WTC11 (cell line): ENCODE data around the gene AGO3.

ENCODE experiments used
- IRF1 ChIP-seq: sonication (generic); formaldehyde crosslinking; IDR thresholded peaks from 2 replicates; pipeline ENCODE4 v1.8.0; 2023; ENCODE audit warnings: missing genetic modification reagents
- ZNF423 ChIP-seq: fragments of 250-450 bp; sonication (Bioruptor Pico); IDR thresholded peaks from 2 replicates; pipeline ENCODE4 v2.1.2; 2022; ENCODE audit warnings: mild to moderate bottlenecking, moderate library complexity

- no peak for TF ChIP-seq ZNF423 (CRISPR knock-in tag)
- no peak for TF ChIP-seq IRF1 (CRISPR knock-in tag)
Observed at GRCh38 chr1:36053978-36054377, 123.1 kb downstream of the AGO3 start.
